GM23338 (cell line): ENCODE measurements around the gene AQP6. TPM values are rescaled to one million over a fixed set of nuclear protein-coding genes. Genes with fewer than 3 reads are reported as not detected.

Source experiments
- ATAC-seq: fragments of 200-7000 bp; cut with Tn5 transposase; 3 replicates; pipeline ENCODE4 v1.9.1; 2020
- DNase-seq: peaks from one replicate; pipeline ENCODE4 v3.0.0-alpha.2; 2015; ENCODE audit warnings: low spot score
- H2AFZ ChIP-seq: fragments of 200-600 bp; sonication (generic); 2 replicates; pipeline ENCODE4 v1.8.0; 2016; ENCODE audit warnings: antibody characterized with exemption, mild to moderate bottlenecking, moderate library complexity
- H3F3A ChIP-seq: fragments of 200-600 bp; sonication (generic); replicated peaks from 2 replicates; pipeline ENCODE4 v1.8.0; 2017; ENCODE audit warnings: antibody characterized with exemption, mixed run types, low read depth
- H3K27ac ChIP-seq: fragments of 200-600 bp; sonication (generic); 2 replicates; pipeline ENCODE4 v1.6.1; 2016; ENCODE audit warnings: low read depth
- H3K27me3 ChIP-seq: fragments of 200-600 bp; sonication (generic); 2 replicates; pipeline ENCODE4 v1.8.0; 2016; ENCODE audit warnings: mild to moderate bottlenecking, mixed run types, moderate library complexity; ENCODE audit not compliant: insufficient read depth
- H3K36me3 ChIP-seq: fragments of 200-600 bp; sonication (generic); 2 replicates; pipeline ENCODE4 v1.8.0; 2016; ENCODE audit warnings: mild to moderate bottlenecking; ENCODE audit not compliant: insufficient read depth
- H3K4me1 ChIP-seq: fragments of 200-600 bp; sonication (generic); 2 replicates; pipeline ENCODE4 v1.8.0; 2016; ENCODE audit warnings: mild to moderate bottlenecking, moderate library complexity; ENCODE audit not compliant: insufficient read depth
- H3K4me2 ChIP-seq: fragments of 200-600 bp; sonication (generic); 2 replicates; pipeline ENCODE4 v1.7.1; 2017; ENCODE audit warnings: mixed run types
- H3K4me3 ChIP-seq: fragments of 200-600 bp; sonication (generic); 2 replicates; pipeline ENCODE4 v1.6.1; 2016; ENCODE audit warnings: mixed run types
- H3K79me2 ChIP-seq: fragments of 200-600 bp; sonication (generic); replicated peaks from 2 replicates; pipeline ENCODE4 v1.8.0; 2017; ENCODE audit warnings: mild to moderate bottlenecking; ENCODE audit not compliant: insufficient read depth
- H3K9me2 ChIP-seq: fragments of 200-600 bp; sonication (generic); 2 replicates; pipeline ENCODE4 v1.8.0; 2017; ENCODE audit not compliant: insufficient read depth
- H4K20me1 ChIP-seq: fragments of 200-600 bp; sonication (generic); replicated peaks from 2 replicates; pipeline ENCODE4 v1.8.0; 2017; ENCODE audit warnings: mild to moderate bottlenecking; ENCODE audit not compliant: insufficient read depth
- H3K27ac Mint-ChIP-seq: 2 replicates; pipeline ENCODE4 v1.8.0; 2020; ENCODE audit warnings: inconsistent platforms, mild to moderate bottlenecking, moderate library complexity, mixed read lengths
- H3K27me3 Mint-ChIP-seq: 3 replicates; pipeline ENCODE4 v1.8.0; 2022; ENCODE audit warnings: low read depth, mild to moderate bottlenecking, moderate library complexity, mixed read lengths, inconsistent platforms; ENCODE audit not compliant: insufficient read depth, poor library complexity
- H3K36me3 Mint-ChIP-seq: 3 replicates; pipeline ENCODE4 v1.8.0; 2021; ENCODE audit warnings: low read depth, mild to moderate bottlenecking, inconsistent platforms, moderate library complexity, mixed read lengths
- H3K4me1 Mint-ChIP-seq: 3 replicates; pipeline ENCODE4 v1.8.0; 2020; ENCODE audit warnings: mild to moderate bottlenecking, inconsistent platforms, mixed read lengths
- H3K4me3 Mint-ChIP-seq: 3 replicates; pipeline ENCODE4 v1.8.0; 2021; ENCODE audit warnings: moderate library complexity, mild to moderate bottlenecking, inconsistent platforms, mixed read lengths
- H3K9me3 Mint-ChIP-seq: 3 replicates; pipeline ENCODE4 v1.8.0; 2020; ENCODE audit warnings: moderate library complexity, mild to moderate bottlenecking, inconsistent platforms, mixed read lengths
- CREB1 ChIP-seq: fragments of 250-450 bp; sonication (Bioruptor Pico); IDR thresholded peaks from 2 replicates; pipeline ENCODE4 v1.5.0; 2020; ENCODE audit warnings: low read depth, mild to moderate bottlenecking, moderate library complexity
- EZH2 ChIP-seq: fragments of 200-600 bp; sonication (generic); IDR thresholded peaks from one replicate; pipeline ENCODE4 v1.8.0; 2017; ENCODE audit warnings: antibody characterized with exemption, mild to moderate bottlenecking, low read depth; ENCODE audit not compliant: unreplicated experiment
- EZH2phosphoT487 ChIP-seq: fragments of 200-600 bp; sonication (generic); IDR thresholded peaks from one replicate; pipeline ENCODE4 v1.8.1; 2018; ENCODE audit warnings: antibody characterized with exemption; ENCODE audit not compliant: unreplicated experiment
- JUNB ChIP-seq: IDR thresholded peaks from one replicate; pipeline ENCODE4 v1.6.1; 2016; ENCODE audit warnings: antibody characterized with exemption; ENCODE audit not compliant: unreplicated experiment
- NANOG ChIP-seq: IDR thresholded peaks from 2 replicates; pipeline ENCODE4 v1.6.1; 2016; ENCODE audit warnings: antibody characterized with exemption, borderline replicate concordance
- POLR2AphosphoS5 ChIP-seq: IDR thresholded peaks from 2 replicates; pipeline ENCODE4 v1.6.1; 2016; ENCODE audit warnings: antibody characterized with exemption, low read depth
- STAT1 ChIP-seq: IDR thresholded peaks from one replicate; pipeline ENCODE4 v1.6.1; 2016; ENCODE audit warnings: antibody characterized with exemption; ENCODE audit not compliant: unreplicated experiment
- ZNF114 ChIP-seq: fragments of 250-450 bp; sonication (Bioruptor Pico); IDR thresholded peaks from 2 replicates; pipeline ENCODE4 v1.5.0; 2020; ENCODE audit warnings: mild to moderate bottlenecking, moderate library complexity
- ZNF331 ChIP-seq: fragments of 250-450 bp; sonication (Bioruptor Pico); IDR thresholded peaks from 2 replicates; pipeline ENCODE4 v1.5.0; 2020; ENCODE audit warnings: low read depth, mild to moderate bottlenecking, moderate library complexity
- polyA plus RNA-seq: library from polyadenylated mRNA; unstranded; fragments of >200 nt; fragmentation: Nextera tagmentation; extraction: Ambion mirVana; gene quantifications from 2 replicates; pipeline ENCODE4 v1.2.1, GENCODE V29; 2016
- total RNA-seq: library from RNA; depleted of rRNA; stranded (reverse); fragments of >200 nt; shearing (Covaris generic); gene quantifications from 2 replicates; pipeline ENCODE4 v1.2.3, GENCODE V29; 2014
- TF ChIP-seq, protein P1 (sequence below), 2 experiments: fragments of 200-600 bp in 1 of 2; sonication (generic) in 1 of 2; conservative IDR thresholded peaks; 2 replicates each; pipeline versions ENCODE4 v1.5.1 to v1.6.1; 2016 to 2017; ENCODE audit warnings: antibody characterized with exemption in 2 of 2, low read depth in 2 of 2, mild to moderate bottlenecking in 2 of 2, moderate library complexity in 1 of 2
- TF ChIP-seq, protein P2 (sequence below): IDR thresholded peaks from 2 replicates; pipeline ENCODE4 v1.6.1; 2016; ENCODE audit warnings: antibody characterized with exemption
- TF ChIP-seq, protein P3 (sequence below): IDR thresholded peaks from one replicate; pipeline ENCODE4 v1.6.1; 2018; ENCODE audit warnings: antibody characterized with exemption; ENCODE audit not compliant: unreplicated experiment

The AQP6 gene
- total and polyA plus RNA-seq, 2 experiments from 2014 or later: 0.08 TPM; not detected in 1

DNA sequence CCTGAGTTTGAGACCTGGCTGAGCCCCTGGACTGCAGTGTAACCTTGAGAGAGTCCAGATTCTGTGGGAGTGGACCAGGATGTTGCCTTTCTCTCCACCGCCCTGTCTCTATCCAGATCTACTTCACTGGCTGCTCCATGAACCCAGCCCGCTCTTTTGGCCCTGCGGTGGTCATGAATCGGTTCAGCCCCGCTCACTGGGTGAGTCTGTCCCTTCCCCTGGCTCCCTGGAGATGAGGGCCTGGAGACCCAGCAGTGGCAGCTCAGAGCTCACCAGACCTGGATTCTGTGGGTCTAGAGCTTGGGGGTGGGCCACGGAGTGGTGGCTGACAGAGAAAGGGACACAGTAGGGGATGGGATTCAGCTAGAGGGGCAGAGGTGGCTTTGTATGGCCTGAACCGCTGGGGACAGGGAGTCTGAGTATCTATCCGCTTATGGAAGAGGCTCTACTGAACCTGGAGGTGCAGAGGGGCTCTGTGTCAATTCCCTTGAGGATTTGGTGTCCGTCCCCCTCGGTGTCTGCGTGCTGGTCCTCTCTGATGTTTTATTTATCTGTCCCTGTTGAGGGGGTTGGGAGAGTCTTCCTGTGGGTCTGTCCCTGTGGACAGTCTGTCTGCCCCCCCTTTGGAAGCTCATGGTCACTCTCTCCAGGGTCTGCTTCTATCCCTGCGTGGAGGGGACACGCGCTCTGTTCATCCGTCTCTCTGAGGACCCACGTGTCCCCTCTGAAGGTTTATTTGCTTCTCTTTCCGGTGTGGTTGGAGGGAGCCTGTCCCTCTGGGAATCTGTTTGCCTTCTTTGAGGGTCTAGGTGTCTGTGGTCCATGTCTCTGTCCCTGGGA lies 8.6 kb upstream of the AQP6 start:
- no peak for ATAC-seq
- Histone ChIP-seq H3K27ac (no peak overlapping the region), H4K20me1 (no peaks in the 10 kb centered on the region), H3K4me2 (no peak overlapping the region), H3K79me2 (no peaks in the 10 kb centered on the region), H3K9me2 (no peaks in the 10 kb centered on the region), H3F3A (no peaks in the 10 kb centered on the region), H3K4me1 (peaks cover 15% of the 10 kb centered on the region), H2AFZ (no peak overlapping the region), H3K4me3 (no peak overlapping the region), H3K36me3 (no peaks in the 10 kb centered on the region; the same call in 1 of the 2 replicates), H3K27me3 (peaks cover 54% of the 10 kb centered on the region)
- H3K27me3 Mint-ChIP-seq: peaks cover 42% of the 10 kb centered on the region
- no peak overlapping the region for H3K4me3 Mint-ChIP-seq
- H3K27ac Mint-ChIP-seq: no peak overlapping the region
- H3K4me1 Mint-ChIP-seq: peaks cover 24% of the 10 kb centered on the region
- H3K9me3 Mint-ChIP-seq: peaks cover 6% of the 10 kb centered on the region; the same call in 2 of the 3 replicates
- TF ChIP-seq, protein P1, sequence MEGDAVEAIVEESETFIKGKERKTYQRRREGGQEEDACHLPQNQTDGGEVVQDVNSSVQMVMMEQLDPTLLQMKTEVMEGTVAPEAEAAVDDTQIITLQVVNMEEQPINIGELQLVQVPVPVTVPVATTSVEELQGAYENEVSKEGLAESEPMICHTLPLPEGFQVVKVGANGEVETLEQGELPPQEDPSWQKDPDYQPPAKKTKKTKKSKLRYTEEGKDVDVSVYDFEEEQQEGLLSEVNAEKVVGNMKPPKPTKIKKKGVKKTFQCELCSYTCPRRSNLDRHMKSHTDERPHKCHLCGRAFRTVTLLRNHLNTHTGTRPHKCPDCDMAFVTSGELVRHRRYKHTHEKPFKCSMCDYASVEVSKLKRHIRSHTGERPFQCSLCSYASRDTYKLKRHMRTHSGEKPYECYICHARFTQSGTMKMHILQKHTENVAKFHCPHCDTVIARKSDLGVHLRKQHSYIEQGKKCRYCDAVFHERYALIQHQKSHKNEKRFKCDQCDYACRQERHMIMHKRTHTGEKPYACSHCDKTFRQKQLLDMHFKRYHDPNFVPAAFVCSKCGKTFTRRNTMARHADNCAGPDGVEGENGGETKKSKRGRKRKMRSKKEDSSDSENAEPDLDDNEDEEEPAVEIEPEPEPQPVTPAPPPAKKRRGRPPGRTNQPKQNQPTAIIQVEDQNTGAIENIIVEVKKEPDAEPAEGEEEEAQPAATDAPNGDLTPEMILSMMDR (conservative IDR thresholded peaks at IDR 0.05; ENCODE audit: low read depth in 2 of 2): no peak
- DNase-seq: no peak
- peaks cover 5% of the 10 kb centered on the region; the same call in 1 of the 3 replicates for H3K36me3 Mint-ChIP-seq

DNA sequence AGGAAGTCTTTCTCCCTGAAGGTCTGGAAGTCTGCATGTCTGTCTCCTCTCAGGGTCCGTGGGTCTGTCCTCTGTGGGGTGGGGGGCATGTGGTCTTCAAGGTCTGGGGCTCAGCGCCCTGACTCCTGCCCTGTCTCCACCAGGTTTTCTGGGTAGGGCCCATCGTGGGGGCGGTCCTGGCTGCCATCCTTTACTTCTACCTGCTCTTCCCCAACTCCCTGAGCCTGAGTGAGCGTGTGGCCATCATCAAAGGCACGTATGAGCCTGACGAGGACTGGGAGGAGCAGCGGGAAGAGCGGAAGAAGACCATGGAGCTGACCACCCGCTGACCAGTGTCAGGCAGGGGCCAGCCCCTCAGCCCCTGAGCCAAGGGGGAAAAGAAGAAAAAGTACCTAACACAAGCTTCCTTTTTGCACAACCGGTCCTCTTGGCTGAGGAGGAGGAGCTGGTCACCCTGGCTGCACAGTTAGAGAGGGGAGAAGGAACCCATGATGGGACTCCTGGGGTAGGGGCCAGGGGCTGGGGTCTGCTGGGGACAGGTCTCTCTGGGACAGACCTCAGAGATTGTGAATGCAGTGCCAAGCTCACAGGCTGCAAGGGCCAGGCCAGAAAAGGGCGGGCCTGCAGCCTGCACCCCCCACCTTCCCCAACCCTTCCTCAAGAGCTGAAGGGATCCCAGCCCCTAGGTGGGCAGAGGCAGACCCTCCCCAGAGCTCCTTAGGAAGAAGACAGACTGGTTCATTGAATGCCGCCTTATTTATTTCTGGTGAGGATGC lies 7.7 kb upstream of the AQP6 start:
- no peak overlapping the region for H3K4me2 ChIP-seq
- no peaks in the 10 kb centered on the region; the same call in 1 of the 2 replicates for H3K36me3 ChIP-seq
- peaks cover 16% of the 10 kb centered on the region for H3K4me1 Mint-ChIP-seq
- H3K4me3 Mint-ChIP-seq: no peak overlapping the region
- no peaks in the 10 kb centered on the region for H4K20me1 ChIP-seq
- no peak overlapping the region for H3K4me3 ChIP-seq
- H3K4me1 ChIP-seq: peaks cover 8% of the 10 kb centered on the region
- no peaks in the 10 kb centered on the region for H3F3A ChIP-seq
- H3K27ac ChIP-seq: no peak overlapping the region
- peaks cover 34% of the 10 kb centered on the region for H3K27me3 Mint-ChIP-seq
- no peak for DNase-seq
- H3K79me2 ChIP-seq: no peaks in the 10 kb centered on the region
- H3K9me2 ChIP-seq: no peaks in the 10 kb centered on the region
- no peak overlapping the region for H2AFZ ChIP-seq
- peaks cover 6% of the 10 kb centered on the region; the same call in 2 of the 3 replicates for H3K9me3 Mint-ChIP-seq
- H3K27ac Mint-ChIP-seq: no peak overlapping the region
- H3K36me3 Mint-ChIP-seq: peaks cover 5% of the 10 kb centered on the region; the same call in 1 of the 3 replicates
- no peak for ATAC-seq
- H3K27me3 ChIP-seq: peaks cover 47% of the 10 kb centered on the region
- TF ChIP-seq NANOG (no peak), ZNF114 (no peak), POLR2AphosphoS5 (no peak), JUNB (no peak), EZH2phosphoT487 (no peak), EZH2 (no peak), ZNF331 (CRISPR knock-in tag) (no peak), STAT1 (no peak), CREB1 (CRISPR knock-in tag) (no peak)
- TF ChIP-seq, protein P1 (conservative IDR thresholded peaks at IDR 0.05; ENCODE audit: low read depth in 2 of 2): no peak
- TF ChIP-seq, protein P2, sequence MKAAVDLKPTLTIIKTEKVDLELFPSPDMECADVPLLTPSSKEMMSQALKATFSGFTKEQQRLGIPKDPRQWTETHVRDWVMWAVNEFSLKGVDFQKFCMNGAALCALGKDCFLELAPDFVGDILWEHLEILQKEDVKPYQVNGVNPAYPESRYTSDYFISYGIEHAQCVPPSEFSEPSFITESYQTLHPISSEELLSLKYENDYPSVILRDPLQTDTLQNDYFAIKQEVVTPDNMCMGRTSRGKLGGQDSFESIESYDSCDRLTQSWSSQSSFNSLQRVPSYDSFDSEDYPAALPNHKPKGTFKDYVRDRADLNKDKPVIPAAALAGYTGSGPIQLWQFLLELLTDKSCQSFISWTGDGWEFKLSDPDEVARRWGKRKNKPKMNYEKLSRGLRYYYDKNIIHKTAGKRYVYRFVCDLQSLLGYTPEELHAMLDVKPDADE: no peak
- TF ChIP-seq, protein P3, sequence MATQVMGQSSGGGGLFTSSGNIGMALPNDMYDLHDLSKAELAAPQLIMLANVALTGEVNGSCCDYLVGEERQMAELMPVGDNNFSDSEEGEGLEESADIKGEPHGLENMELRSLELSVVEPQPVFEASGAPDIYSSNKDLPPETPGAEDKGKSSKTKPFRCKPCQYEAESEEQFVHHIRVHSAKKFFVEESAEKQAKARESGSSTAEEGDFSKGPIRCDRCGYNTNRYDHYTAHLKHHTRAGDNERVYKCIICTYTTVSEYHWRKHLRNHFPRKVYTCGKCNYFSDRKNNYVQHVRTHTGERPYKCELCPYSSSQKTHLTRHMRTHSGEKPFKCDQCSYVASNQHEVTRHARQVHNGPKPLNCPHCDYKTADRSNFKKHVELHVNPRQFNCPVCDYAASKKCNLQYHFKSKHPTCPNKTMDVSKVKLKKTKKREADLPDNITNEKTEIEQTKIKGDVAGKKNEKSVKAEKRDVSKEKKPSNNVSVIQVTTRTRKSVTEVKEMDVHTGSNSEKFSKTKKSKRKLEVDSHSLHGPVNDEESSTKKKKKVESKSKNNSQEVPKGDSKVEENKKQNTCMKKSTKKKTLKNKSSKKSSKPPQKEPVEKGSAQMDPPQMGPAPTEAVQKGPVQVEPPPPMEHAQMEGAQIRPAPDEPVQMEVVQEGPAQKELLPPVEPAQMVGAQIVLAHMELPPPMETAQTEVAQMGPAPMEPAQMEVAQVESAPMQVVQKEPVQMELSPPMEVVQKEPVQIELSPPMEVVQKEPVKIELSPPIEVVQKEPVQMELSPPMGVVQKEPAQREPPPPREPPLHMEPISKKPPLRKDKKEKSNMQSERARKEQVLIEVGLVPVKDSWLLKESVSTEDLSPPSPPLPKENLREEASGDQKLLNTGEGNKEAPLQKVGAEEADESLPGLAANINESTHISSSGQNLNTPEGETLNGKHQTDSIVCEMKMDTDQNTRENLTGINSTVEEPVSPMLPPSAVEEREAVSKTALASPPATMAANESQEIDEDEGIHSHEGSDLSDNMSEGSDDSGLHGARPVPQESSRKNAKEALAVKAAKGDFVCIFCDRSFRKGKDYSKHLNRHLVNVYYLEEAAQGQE: no peak
